Activated naive CD8-positive, alpha-beta T cell treated with anti-CD3 and anti-CD28 coated beads, Interleukin-2, amount 10 ng/mL, durations not matched to agents 7 days and 5 days (primary cell): Measurements from ENCODE around the gene FAM177B. TPM values are rescaled to one million over a fixed set of nuclear protein-coding genes. Genes with fewer than 3 reads are reported as not detected.
"Not testable (repeated sequence)": the region's sequence is repeated elsewhere in the genome, so short reads cannot be mapped to it uniquely, and the experiment has no call there.

Experiments
- ATAC-seq: fragments of 150-1000 bp; cut with Tn5 transposase; one replicate; pipeline ENCODE4 v1.10.0; 2021; ENCODE audit warnings: low read depth, moderate library complexity
- POLR2A ChIA-PET: fragments of 350-600 bp; sonication (Branson Sonifier 250); formaldehyde crosslinking; loops from one replicate; lab custom pipeline; 2021; ENCODE audit warnings: antibody characterized with exemption; lab: Charles Lee
- DNase-seq: peaks from one replicate; pipeline ENCODE4 v3.0.0; 2021
- H3K27ac Mint-ChIP-seq: one replicate; pipeline ENCODE4 v1.8.0; 2022; ENCODE audit warnings: mild to moderate bottlenecking, mixed read lengths
- H3K27me3 Mint-ChIP-seq: one replicate; pipeline ENCODE4 v1.8.0; 2022; ENCODE audit warnings: mild to moderate bottlenecking, moderate library complexity, mixed read lengths
- H3K36me3 Mint-ChIP-seq: one replicate; pipeline ENCODE4 v1.8.0; 2021; ENCODE audit warnings: mild to moderate bottlenecking, mixed read lengths
- H3K4me1 Mint-ChIP-seq: one replicate; pipeline ENCODE4 v1.8.0; 2021; ENCODE audit warnings: mixed read lengths
- H3K4me3 Mint-ChIP-seq: one replicate; pipeline ENCODE4 v1.8.0; 2022; ENCODE audit warnings: mild to moderate bottlenecking, moderate library complexity, mixed read lengths
- H3K9me3 Mint-ChIP-seq: one replicate; pipeline ENCODE4 v1.8.0; 2021; ENCODE audit warnings: mixed read lengths
- total RNA-seq, 2 experiments: library from RNA; stranded (reverse); gene quantifications; one replicate each; pipeline ENCODE4 v1.2.3, GENCODE V29; 2021

The FAM177B gene
- total RNA-seq, 2 experiments from 2014 or later: not detected

DNA sequence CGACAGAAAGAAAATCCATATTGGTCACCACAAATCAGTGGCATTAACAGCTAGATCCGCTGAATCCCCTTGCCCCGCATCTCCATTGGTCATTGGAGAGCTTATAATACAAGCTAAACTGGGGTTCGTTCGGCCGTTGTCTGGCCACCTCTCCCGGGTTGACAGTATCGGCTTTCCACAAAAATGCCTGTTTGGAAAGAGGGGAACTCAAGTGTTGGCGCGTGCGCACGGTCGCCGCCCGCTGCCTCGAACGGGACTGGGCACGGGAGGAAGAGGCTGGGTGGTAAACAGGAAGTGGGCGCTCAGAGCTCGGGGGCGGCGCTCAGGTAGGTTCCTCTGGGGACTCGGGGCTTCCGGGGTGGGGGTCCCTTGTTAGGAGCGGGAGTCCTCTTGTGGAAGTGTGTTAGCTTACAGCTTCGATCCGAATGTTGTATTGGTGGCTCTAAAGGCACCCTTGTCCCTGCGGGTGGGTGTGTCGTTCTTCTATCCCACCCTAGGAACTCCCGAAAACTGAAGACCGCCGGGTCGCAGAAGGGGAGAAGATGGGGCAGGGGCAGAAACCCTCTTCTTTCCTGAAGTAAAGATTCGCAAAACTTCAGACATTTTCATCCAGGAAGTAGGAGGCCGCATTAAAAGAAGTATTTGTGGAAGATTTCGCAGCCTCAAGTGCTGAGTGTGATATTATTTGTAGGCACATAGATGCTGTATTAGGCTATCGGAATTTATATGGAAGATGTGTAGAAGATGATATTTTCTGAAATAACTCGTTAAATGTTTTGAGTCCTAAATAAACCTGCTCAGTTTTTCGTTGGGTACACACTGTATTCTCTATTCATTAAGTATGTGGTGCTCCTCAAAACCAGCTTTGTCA, 23.7 kb upstream of the FAM177B start:
- POLR2A ChIA-PET: interaction anchor here (1.0 to 2.8 kb wide), 10 partner anchors 9 to 1469 kb away, joined by 3 to 40 read pairs (median 4); partner anchors contain the start of genes DEGS1 and TAF1A
- ATAC-seq (peak; percentile 67), DNase-seq (peak; percentile 86)
- Mint-ChIP-seq H3K4me3 (peak overlapping the region; percentile 95), H3K4me1 (peaks cover 35% of the 10 kb centered on the region), H3K27me3 (no peaks in the 10 kb centered on the region), H3K9me3 (no peaks in the 10 kb centered on the region), H3K27ac (peak overlapping the region; percentile 97), H3K36me3 (peaks cover 41% of the 10 kb centered on the region)

DNA sequence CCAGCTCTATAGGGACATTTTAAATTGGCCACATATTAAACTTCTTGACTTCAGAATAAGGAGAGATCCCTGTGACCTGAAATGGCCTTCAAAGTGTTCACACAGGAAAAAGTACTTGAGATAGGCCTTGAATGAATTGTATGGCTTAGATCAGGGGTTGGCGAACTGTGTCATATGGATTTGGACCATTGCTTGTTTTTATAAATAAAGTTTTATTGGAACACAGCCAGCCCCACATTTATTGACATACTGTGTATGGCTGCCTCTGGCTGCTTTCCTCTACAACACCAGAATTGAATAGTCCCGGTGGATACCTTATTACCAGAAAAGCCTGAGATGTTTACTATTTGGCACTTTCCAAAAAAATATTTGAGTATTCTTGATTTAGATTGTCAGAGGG, 20.6 kb upstream of the FAM177B start:
- H3K27ac Mint-ChIP-seq: no peak overlapping the region
- ATAC-seq (no peak), DNase-seq (no peak)
- POLR2A ChIA-PET: no interaction called here
- no peaks in the 10 kb centered on the region for H3K9me3 Mint-ChIP-seq
- H3K4me1 Mint-ChIP-seq: peaks cover 13% of the 10 kb centered on the region
- no peak overlapping the region for H3K4me3 Mint-ChIP-seq
- H3K27me3 Mint-ChIP-seq: no peaks in the 10 kb centered on the region
- H3K36me3 Mint-ChIP-seq: peaks cover 25% of the 10 kb centered on the region

DNA sequence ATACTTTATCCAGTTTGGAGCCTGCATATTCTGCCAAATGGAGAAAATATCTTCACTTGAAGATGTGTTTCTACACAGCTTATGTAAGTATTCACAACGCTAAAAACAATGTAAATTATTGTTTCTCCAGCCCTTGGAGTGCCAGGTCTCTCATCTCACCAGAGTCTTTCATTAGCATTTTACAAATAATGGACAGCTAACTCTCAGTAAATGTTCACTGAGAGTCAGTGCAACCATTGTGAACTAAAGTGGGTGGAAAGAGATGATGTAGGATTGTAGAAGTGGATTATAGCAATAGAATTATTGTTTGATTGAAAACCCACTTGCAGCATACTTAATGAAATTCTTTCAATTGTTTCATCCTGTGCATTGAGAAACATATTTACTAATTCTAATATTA, 8.3 kb upstream of the FAM177B start:
- Mint-ChIP-seq H3K27ac (no peak overlapping the region), H3K9me3 (no peaks in the 10 kb centered on the region), H3K36me3 (peaks cover 39% of the 10 kb centered on the region), H3K4me3 (no peak overlapping the region), H3K4me1 (peaks cover 14% of the 10 kb centered on the region), H3K27me3 (no peaks in the 10 kb centered on the region)
- no peak for DNase-seq
- POLR2A ChIA-PET: no interaction called here
- ATAC-seq: no peak

DNA sequence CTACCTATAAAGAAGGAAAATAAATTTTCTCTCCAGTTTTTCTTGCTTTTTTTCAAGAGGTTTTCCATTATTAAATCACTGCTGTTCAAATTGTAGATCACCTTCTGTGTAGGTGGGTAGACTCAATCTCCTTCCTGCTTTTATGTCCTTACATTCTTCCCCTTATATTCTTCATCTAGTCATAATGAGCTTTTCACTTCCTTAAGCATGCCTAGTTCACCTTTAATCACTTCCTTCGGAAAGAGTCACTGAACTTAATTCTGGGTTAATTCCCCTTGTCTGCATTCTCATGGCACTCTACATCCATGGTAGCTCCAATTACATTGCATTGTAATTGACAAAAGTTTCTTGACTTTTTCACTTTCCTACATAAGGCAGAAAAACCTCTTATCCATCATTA, 6.1 kb upstream of the FAM177B start:
- Mint-ChIP-seq H3K9me3 (no peaks in the 10 kb centered on the region), H3K4me3 (no peak overlapping the region), H3K4me1 (peaks cover 14% of the 10 kb centered on the region), H3K27ac (no peak overlapping the region), H3K27me3 (no peaks in the 10 kb centered on the region), H3K36me3 (peaks cover 38% of the 10 kb centered on the region)
- DNase-seq (no peak), ATAC-seq (no peak)
- POLR2A ChIA-PET: no interaction called here

DNA sequence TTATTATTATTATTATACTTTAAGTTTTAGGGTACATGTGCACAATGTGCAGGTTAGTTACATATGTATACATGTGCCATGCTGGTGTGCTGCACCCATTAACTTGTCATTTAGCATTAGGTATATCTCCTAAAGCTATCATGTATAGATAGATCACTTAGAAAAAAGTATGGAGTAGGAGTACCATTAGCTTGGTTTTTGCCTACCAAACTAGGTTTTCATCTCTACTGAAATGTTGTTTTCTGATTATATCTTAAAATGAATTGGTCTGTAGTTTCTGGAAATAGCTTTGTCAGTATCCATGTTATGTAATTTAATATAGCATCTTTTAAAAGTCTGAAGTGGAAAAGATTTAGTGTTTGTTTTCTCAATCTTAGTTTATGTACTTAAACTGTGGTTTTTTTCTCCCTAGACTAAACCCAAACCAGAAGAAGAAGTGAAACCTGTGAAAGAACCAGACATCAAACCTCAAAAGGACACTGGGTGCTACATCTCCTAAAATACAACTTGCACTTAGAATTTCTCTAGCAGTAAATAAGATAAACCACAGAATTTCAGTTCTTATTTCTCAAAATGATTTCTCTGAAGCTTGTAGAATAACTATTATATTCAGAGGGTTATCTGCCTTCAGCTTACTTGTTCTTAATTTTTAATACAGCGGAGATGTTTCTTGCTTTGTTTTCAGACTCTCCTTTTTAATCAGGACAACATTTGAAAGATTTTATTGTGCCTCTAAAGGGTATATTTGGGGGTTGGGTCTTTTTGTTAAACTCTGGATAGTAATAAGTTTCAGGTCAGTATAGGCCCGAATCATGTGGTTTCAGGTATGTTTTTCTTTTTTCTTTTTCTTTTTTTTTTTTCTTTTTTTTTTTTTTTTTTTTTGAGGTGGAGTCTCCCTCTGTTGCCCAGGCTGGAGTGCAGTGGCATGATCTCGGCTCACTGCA, 4.5 kb upstream of the FAM177B start:
- ATAC-seq: no peak
- DNase-seq: no peak
- Mint-ChIP-seq H3K36me3 (peaks cover 37% of the 10 kb centered on the region), H3K27ac (peak overlapping the region; percentile 7), H3K4me3 (peak overlapping the region; percentile 7), H3K9me3 (no peaks in the 10 kb centered on the region), H3K4me1 (peaks cover 14% of the 10 kb centered on the region), H3K27me3 (no peaks in the 10 kb centered on the region)
- POLR2A ChIA-PET: interaction anchor here (0.7 kb wide), 1 partner anchor 22 kb away, joined by 3 read pairs; no protein-coding TSS in a partner anchor

DNA sequence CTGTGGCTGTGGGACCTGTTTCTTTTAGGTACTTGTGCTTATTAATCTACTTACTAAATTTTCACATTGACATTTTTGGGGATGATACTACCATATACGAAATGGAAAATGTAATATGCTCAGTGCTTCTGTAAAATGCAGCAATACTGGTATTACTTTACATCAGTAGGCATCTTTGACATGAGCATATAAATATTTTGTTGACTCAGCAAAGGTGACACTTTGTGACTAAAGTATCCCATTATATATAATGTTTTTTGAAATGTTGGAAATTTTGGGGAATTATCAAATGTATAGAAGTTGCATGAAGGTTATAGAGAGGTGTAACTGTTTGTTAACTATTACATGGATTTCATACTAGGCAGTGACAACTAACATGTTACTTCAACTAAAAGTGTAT, 2.3 kb upstream of the FAM177B start:
- POLR2A ChIA-PET: no interaction called here
- no peak for ATAC-seq
- H3K36me3 Mint-ChIP-seq: peaks cover 25% of the 10 kb centered on the region
- no peaks in the 10 kb centered on the region for H3K9me3 Mint-ChIP-seq
- no peak overlapping the region for H3K4me3 Mint-ChIP-seq
- H3K27ac Mint-ChIP-seq: no peak overlapping the region
- no peak for DNase-seq
- H3K27me3 Mint-ChIP-seq: no peaks in the 10 kb centered on the region
- peaks cover 14% of the 10 kb centered on the region for H3K4me1 Mint-ChIP-seq

DNA sequence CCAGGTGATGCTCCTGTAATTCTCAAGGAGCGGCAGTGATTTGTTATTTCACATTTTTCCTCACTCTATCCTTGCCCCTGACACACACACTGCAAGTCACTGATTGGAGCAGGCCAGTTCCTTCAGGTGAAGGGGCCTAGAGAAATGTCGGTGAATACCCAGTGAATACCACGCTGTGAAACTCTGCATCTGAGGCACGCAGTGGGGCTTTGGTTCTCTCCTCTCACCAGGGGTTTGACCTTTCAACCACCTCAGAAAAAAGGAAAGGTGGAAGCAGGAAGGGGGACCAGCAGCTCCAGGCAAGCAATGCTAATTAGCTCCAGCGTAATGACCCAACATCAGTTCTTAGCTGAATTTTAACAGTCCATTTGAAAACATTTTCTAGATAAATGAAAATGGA, 532 bp upstream of the FAM177B start:
- ATAC-seq (no peak), DNase-seq (no peak)
- Mint-ChIP-seq H3K36me3 (peaks cover 15% of the 10 kb centered on the region), H3K9me3 (no peaks in the 10 kb centered on the region), H3K27ac (no peak overlapping the region), H3K27me3 (no peaks in the 10 kb centered on the region), H3K4me3 (no peak overlapping the region), H3K4me1 (peaks cover 11% of the 10 kb centered on the region)
- POLR2A ChIA-PET: no interaction called here

DNA sequence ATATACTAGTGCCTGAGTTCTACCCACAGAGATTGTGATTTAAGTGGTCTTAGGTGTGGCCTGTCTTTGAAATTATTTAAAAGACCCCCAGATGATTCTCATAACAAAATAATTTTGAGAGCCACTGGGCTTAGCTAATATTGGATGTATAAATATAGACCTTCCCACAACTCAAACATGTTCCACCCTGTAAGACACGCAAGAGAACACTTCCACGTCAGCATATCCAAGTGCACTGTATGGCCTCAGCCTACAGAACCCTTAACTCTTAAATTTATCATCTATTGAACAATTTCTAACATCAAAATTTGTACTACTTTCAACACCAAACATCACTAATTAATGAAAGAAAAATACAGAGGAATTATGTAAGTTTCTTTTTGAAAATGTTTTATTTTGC, 2.5 kb downstream of the FAM177B start:
- H3K27me3 Mint-ChIP-seq: no peaks in the 10 kb centered on the region
- POLR2A ChIA-PET: no interaction called here
- H3K27ac Mint-ChIP-seq: no peak overlapping the region
- H3K36me3 Mint-ChIP-seq: peaks cover 2% of the 10 kb centered on the region
- no peaks in the 10 kb centered on the region for H3K9me3 Mint-ChIP-seq
- no peak overlapping the region for H3K4me3 Mint-ChIP-seq
- ATAC-seq (no peak), DNase-seq (no peak)
- no peaks in the 10 kb centered on the region for H3K4me1 Mint-ChIP-seq

DNA sequence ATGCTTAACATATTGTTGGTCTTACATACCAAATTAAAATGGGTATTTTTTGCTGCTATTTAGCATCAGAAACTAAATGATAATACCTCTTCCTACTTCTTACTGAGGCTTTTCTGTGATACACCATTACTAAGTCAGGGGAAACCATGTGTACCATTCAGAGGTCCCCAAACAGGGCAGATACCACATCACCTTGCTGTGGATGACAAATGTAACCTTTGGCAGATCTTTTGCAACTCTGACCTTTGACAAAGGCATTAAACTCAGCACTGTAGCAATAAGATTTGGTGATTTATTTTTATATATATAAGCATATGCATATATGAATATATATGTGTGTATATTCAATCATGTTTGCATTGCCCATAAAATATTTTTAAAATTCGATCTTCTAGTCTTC, 2.9 kb downstream of the FAM177B start:
- H3K4me3 Mint-ChIP-seq: no peak overlapping the region
- DNase-seq: no peak
- no peaks in the 10 kb centered on the region for H3K36me3 Mint-ChIP-seq
- POLR2A ChIA-PET: no interaction called here
- no peak for ATAC-seq
- no peaks in the 10 kb centered on the region for H3K27me3 Mint-ChIP-seq
- no peaks in the 10 kb centered on the region for H3K9me3 Mint-ChIP-seq
- no peaks in the 10 kb centered on the region for H3K4me1 Mint-ChIP-seq
- no peak overlapping the region for H3K27ac Mint-ChIP-seq

DNA sequence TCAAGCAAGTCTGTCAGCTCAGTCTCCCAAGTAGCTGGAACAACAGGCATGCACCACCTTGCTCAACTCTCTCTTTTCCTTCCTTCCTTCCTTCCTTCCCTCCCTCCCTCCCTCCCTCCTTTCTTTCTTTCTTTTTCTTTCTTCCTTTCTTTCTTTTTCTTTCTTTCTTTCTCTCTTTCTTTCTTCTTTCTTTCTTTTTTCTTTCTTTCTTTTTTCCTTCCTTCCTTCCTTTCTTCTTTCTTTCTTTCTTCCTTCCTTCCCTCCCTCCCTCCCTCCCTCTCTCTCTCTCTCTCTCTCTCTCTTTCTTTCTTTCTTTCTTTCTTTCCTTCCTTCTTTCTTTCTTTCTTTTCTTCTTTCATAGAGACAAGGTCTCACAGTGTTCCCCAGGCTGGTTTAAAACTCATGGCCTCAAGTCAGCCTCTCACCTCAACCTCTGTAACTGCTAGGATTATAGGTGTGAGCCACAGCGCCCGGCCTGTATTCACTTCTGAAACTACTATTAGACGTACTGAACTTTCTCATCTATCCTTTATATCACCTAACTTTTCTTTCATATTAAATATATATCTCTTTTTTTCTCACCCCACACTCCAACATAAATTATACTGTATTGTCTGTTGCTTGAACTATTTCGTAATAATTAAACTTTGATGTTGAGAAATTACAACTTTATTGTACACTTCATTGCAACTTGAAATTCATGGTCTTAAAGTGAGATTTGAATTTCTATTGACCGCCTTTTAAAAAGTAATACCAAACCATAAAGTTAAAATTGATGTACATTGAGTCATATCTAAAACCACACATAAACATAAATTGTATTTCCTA, 4.8 kb downstream of the FAM177B start:
- POLR2A ChIA-PET: interaction anchor here (0.6 kb wide), 1 partner anchor 28 kb away, joined by 4 read pairs; no protein-coding TSS in a partner anchor
- DNase-seq, H3K36me3 Mint-ChIP-seq, H3K27ac Mint-ChIP-seq, ATAC-seq, H3K9me3 Mint-ChIP-seq, H3K27me3 Mint-ChIP-seq, H3K4me1 Mint-ChIP-seq, H3K4me3 Mint-ChIP-seq: not testable (repeated sequence)

DNA sequence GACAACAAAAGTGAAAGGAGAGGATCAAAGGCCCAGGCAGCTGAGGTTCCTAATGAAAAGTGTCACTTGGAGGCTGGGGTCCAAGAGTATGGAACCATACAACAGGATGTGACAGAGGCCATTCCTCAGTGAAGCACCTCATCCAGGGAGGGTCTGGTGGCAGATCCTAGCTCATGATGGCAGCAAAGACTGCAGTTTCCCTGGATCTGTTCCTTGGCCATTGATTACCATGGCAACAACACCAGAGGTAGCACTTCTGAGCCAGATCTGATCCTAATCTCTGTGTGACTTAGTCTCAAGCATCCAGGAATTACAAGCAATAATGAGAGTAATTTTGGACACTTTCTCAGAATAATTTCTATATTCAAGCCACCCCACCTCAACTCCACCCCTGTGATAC, 12.9 kb downstream of the FAM177B start:
- Mint-ChIP-seq H3K27ac (no peak overlapping the region), H3K9me3 (no peaks in the 10 kb centered on the region), H3K4me3 (no peak overlapping the region), H3K36me3 (no peaks in the 10 kb centered on the region), H3K27me3 (peaks cover 2% of the 10 kb centered on the region), H3K4me1 (no peaks in the 10 kb centered on the region)
- no peak for DNase-seq
- POLR2A ChIA-PET: no interaction called here
- no peak for ATAC-seq

DNA sequence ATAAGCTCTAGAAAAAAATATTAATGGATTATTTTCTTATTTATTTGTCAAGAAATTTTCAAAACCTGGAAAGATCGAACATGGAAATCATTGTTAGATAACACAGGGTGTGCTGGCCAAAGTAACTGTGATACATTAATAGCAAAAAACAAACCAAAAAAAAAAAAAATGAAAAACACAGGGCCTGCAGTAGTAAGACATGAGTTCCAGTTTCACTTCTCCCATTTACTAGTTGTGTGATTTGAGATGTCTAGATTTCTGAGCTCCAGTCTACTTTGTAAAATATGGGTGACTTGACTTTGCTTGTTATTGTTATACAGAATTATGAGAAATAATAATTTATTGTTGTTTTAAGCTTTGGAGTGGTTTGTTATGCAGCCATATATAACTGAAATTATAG, 13.6 kb downstream of the FAM177B start:
- ATAC-seq (no peak), DNase-seq (no peak)
- H3K27ac Mint-ChIP-seq: no peak overlapping the region
- H3K4me1 Mint-ChIP-seq: no peaks in the 10 kb centered on the region
- POLR2A ChIA-PET: no interaction called here
- H3K27me3 Mint-ChIP-seq: peaks cover 8% of the 10 kb centered on the region
- no peak overlapping the region for H3K4me3 Mint-ChIP-seq
- H3K36me3 Mint-ChIP-seq: no peaks in the 10 kb centered on the region
- no peaks in the 10 kb centered on the region for H3K9me3 Mint-ChIP-seq

DNA sequence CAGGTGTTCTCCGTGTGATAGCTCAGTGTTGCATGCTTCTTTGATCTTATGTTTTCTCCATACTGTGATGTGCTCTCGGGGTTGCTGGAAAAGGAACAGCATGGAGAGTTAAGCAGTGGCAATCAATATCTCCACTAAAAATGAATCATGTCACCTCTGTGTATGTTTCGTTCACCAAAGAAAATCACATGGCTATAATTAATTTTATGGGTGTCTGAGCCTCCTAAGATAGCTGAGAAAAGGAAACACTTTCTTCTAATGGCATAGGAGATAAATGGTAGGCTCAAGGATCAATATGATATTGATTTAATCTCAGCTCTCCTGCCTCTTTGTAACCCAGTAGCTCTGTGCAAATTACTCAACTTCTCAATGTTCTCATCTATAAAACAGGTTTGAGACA, 14.3 kb downstream of the FAM177B start:
- H3K36me3 Mint-ChIP-seq: no peaks in the 10 kb centered on the region
- DNase-seq: no peak
- POLR2A ChIA-PET: no interaction called here
- peaks cover 12% of the 10 kb centered on the region for H3K27me3 Mint-ChIP-seq
- H3K4me1 Mint-ChIP-seq: no peaks in the 10 kb centered on the region
- ATAC-seq: no peak
- no peak overlapping the region for H3K27ac Mint-ChIP-seq
- H3K4me3 Mint-ChIP-seq: no peak overlapping the region
- H3K9me3 Mint-ChIP-seq: peaks cover 2% of the 10 kb centered on the region
